GM21360 (cell line): ENCODE results near the gene PRG3.

Experiments used
- ATAC-seq: cut with Tn5 transposase; IDR thresholded peaks from one replicate; pipeline ENCODE4 v1.9.1; 2021; ENCODE audit warnings: mild to moderate bottlenecking, moderate library complexity; ENCODE audit not compliant: unreplicated experiment

The PRG3 gene

GRCh38 chr11:57391539-57391938 is 10.6 kb upstream of the PRG3 start:
- ATAC-seq = no peak

GRCh38 chr11:57391111-57391510 is 10.2 kb upstream of the PRG3 start:
- ATAC-seq = no peak

- ATAC-seq = no peak
Observed at GRCh38 chr11:57390535-57390934, 9.6 kb upstream of the PRG3 start, which contains the start of gene PRG2. TSS of gene PRG2 (minus strand) at chr11:57390650. CDS start at chr11:57389944, 706 bp downstream.

DNA sequence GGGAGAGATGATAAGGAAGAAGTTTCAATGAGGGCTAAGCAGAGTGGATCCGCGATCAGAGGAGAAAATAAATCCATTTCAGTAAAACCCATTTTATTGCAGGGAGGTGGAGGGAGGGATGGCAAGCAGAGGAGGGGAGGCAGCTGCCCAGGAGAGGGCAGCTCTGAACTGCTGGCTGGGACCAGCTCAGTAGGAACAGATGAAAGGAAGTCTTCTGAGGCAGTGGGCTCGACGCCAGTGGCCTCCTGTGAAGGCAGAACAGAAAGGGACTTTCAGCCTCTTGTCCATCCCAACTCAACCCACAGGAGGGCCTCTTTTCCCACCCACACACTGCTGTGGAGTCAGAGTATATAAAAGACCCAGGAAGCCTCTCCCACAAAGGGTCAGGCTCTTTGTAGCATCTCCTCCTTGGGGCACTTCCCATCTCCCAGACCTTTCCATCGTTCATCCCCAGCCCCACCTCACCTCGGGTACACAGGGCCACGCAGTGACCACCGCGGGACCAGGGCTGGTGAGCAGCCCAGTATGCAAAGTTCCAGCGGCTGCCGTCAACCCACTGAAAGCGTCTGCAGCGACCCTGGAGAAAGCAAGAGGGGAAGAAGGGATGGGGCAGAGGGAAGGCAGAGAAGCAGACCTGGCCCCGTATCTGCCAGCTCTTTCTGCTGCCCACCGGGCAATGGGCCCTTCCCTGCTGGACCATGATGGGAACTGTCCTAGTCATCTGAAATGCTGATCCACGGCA is 6.5 kb upstream of the PRG3 start:
- ATAC-seq = no peak

DNA sequence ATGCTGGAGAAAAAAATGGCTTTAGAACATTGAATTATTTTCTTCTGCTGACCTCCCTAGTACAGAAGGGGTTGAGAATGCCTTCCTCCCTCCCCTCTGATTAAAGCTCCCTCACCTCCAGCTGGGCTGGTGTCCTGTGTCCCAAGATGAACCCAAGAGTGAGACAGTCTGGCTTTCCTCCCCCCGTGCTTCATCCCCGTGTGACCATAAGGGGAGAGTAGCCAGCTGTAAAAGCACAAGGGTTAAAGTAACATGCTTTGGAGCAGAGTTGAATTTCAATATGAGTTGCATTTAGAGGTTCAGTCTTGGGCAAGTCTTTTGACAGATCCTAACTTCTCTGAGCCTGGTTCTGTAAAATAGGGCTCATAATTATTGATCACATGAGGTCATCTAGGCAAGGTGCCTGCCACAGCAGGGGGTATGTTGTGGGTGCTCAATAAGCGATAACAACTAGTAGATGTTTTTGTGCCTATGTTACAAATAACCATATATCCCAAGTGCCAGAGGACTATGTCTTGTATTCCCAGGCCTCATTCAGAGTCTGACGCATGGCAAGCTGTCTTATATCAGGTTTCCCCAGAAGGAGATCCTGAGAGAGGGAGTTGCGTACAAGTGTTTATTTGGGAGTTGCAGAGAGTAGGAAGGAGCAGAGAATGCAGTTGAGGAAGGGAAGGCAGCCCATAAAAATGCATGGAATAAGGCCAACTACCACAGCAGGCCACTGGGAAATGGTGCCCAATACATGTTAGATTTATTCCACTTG is 5.4 kb upstream of the PRG3 start:
- ATAC-seq = no peak

DNA sequence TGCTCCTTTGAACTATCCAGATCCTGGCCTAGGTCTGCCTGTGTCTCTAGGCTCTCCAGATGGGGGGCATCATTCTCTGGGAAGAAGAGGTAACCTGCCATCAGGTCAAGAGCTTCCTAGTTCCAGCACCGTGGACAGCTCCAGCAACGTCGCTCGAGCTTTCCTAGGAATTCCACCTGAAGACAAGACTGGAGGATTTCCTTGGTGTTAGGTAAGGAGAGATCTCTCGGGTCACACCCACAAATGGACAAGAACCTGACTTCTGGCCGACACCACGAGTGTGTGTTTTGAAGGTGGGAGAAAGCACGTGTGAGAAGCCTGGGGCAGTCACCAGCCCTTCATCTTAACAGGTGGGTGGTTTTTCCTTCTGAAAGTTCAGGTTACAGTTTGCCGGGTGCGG is 1.2 kb downstream of the PRG3 start:
- no peak for ATAC-seq

GRCh38 chr11:57378186-57378585 is 2.8 kb downstream of the PRG3 start:
- no peak for ATAC-seq

GRCh38 chr11:57377107-57377506 is 3.8 kb downstream of the PRG3 start:
- no peak for ATAC-seq

GRCh38 chr11:57376095-57377090 is 4.6 kb downstream of the PRG3 start:
- ATAC-seq = no peak

DNA sequence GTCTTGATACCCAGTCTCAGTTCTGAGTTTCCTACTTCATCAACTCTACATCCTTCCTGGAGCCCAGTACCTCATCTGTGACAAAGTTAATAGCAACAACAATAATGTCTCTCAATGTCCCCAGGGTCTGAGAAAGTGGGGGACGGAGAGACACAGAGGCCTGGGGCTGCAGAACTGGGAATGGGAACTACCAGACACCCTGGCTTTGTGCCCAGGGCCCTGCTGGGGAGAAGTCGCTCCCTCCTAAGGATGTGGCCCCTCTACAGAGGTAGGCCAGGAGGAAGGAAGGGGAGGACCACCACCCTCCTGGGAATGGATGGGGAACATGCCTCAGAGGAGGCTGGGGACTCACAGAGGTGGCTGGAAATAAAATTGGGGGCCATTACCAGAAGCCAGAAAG is 5.5 kb downstream of the PRG3 start:
- no peak for ATAC-seq

DNA sequence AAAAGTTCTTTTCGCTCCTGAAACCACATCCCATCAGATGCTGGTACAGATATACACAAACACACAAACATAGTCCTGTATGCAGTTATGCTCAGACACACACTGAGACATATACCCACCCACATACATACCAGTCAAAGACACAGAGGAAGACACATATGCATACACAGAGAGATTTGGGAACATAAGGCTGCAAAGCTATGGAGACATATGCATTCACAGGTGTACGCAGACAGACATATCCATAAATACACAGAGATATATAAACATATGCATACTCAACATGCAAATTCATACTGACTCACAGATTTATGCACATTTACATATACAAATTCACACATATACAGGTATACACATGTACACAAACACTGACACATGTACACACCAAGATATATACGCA is 6.0 kb downstream of the PRG3 start:
- ATAC-seq = no peak

- no peak for ATAC-seq
Observed at GRCh38 chr11:57373146-57373545, 7.8 kb downstream of the PRG3 start.

DNA sequence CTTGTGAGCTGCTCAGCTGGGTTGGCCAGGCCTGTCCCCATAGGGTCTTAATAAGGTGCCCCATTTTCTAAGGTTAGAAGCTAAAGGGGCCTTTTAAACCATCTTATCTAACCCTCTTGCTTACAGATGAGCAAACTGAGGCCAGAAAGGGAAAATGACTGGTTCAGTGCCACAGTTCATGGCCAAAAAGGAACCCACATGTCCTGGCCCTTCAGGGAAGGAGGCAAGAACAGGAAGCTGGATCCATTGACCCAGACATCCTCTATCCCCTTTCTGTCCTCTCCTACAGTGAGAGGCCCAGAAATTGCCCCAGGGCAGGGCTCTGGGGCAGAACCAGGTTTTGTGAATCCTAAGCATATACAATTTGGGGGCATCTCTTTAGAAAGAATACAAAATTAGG is 10.0 kb downstream of the PRG3 start:
- no peak for ATAC-seq

GRCh38 chr11:57370251-57370650 is 10.7 kb downstream of the PRG3 start:
- ATAC-seq = no peak

DNA sequence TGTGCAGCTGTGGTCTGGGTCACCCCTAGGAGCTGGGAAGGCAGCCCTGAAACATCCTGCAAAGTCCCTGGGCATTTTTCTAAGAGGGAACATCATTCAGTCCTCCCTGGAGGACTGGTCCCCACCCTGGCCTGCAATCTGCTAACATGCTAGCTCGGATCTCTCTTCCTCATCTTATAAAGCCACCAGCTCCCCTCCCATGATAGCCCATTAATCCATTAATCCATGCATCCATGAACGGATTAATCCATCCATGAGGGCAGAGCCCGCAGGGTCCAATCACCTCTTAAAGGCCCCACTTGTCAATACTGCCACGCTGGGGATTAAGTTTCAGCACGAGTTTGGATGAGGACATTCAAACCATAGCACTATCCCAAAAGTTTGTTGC is 12.1 kb downstream of the PRG3 start:
- no peak for ATAC-seq

DNA sequence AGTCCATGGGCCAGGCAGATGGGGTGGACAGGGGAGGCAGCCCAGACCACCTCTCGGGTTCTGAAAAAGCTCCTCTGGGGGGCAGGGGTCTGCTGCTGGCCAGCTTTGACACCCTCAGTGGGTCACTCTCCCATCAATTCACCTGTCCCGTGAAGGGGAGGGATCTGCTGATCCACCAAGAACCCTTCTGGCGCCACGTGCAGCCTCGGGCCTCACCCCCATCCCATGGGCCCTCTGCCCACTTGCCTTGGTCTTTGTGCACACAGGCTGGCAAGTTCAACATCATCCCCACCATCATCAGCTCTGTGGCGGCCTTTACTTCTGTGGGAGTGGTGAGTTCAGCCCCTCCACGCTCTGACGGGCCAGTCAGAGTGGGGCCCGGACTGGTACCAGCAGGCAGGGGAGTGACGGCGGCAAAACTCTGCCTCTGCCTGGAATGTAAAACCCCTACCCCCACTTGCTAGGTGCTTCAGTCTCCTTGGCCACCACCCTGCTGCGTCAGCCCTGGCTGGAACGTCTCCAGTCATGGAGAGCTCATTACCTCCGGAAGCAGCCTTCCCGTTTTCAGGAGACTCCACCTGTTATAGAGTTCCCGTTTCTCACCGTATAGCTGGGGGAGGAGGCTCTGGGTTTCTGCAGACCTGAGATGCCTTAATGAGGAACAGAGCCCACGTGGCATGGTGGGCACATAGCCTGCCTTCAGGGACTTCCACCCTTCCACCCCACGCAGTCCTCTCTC is 12.7 kb downstream of the PRG3 start:
- ATAC-seq = no peak

GRCh38 chr11:57364851-57365660 is 15.9 kb downstream of the PRG3 start:
- no peak for ATAC-seq

DNA sequence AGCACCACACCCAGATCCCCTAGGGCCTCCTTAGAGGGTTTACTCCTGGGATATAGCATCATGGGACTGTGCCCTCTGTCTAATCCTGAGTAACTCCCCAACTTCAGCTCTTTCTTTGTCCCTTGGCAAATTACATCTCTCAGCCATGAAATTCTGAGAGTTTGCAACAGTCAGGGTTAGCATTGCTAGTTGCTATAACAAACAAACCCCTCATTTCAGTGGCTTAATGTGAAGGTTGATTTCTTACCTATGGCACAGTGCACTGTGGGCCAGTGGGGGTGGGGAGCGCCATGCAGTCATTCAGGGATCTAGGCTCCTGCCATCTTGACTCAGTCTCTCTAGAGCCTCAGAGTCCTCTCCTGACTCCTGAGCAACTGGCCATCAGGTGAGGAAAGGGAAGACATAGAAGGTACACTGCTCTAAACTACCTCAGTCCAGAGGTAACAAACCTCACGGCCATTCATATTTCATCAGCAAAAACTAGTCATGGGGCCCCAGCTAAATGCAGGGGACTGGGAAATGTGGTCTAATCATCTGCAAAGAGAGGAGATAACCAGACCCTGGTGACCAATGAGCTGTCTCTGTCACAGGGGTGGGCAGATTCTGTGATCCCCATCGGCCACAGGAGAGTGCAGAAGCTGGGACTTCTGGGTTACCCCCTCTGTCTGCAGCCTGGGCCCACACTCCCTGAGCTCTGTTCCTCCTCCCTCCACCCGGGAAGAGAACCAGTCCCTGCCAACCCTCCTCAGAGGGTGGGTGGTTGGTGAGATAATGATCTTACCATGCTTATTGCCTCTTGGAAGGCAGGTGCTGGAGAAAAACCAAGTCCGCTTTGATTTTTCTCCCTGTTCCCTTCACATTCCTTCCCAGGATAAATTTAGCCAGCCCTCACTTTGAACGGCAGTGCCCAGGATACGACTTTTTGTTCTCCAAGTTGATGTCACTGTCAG is 17.5 kb downstream of the PRG3 start:
- ATAC-seq = no peak

- ATAC-seq = no peak
Observed at GRCh38 chr11:57361926-57362325, 19.0 kb downstream of the PRG3 start.
